Ecto neural progenitor cell (in vitro differentiated cells): ENCODE results near the gene EGFL7.
"Not testable (repeated sequence)": the region's sequence is repeated elsewhere in the genome, so short reads cannot be mapped to it uniquely, and the experiment has no call there.

Source experiments
- DNase-seq: peaks from one replicate; pipeline ENCODE4 v3.0.0-alpha.2; 2018; ENCODE audit warnings: low spot score

EGFL7 gene

DNA sequence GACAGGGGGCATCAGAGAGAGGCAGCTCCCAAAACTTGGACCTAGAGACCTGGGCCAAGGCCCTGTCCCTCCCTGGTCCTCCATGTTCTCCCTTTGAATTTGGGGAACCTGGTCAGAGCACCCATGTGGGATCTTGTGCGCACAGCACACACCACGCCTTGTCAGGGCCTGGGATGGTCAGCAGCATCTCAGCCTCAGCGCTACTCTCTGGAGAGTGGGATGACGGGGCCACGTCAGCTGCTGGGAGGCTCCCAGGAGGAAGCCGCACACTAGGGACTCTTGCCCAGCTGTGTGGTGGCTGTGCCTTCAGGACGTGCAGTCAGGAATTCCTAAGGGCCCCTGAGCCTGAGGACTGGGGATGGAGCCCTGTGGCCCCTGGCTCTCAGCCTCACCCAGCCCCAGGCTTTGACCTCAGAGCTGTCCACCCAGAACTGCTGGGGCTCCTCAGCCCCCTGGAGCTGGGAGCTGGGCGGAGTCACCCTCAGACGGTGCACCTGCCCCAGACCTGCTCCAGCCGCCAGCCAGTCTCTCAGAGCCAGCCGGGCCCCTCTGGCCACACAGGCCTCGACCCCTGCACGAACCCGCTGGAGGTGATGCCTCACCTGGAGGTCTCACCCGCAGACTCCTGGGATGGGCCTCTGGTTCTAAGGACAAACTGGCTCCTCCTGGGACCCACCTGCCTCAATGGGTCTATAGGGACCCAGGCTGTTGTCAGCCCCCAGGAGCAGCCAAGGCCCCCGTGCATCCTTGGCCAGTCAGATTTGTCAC is 38.3 kb upstream of the EGFL7 start:
- DNase-seq = no peak

DNA sequence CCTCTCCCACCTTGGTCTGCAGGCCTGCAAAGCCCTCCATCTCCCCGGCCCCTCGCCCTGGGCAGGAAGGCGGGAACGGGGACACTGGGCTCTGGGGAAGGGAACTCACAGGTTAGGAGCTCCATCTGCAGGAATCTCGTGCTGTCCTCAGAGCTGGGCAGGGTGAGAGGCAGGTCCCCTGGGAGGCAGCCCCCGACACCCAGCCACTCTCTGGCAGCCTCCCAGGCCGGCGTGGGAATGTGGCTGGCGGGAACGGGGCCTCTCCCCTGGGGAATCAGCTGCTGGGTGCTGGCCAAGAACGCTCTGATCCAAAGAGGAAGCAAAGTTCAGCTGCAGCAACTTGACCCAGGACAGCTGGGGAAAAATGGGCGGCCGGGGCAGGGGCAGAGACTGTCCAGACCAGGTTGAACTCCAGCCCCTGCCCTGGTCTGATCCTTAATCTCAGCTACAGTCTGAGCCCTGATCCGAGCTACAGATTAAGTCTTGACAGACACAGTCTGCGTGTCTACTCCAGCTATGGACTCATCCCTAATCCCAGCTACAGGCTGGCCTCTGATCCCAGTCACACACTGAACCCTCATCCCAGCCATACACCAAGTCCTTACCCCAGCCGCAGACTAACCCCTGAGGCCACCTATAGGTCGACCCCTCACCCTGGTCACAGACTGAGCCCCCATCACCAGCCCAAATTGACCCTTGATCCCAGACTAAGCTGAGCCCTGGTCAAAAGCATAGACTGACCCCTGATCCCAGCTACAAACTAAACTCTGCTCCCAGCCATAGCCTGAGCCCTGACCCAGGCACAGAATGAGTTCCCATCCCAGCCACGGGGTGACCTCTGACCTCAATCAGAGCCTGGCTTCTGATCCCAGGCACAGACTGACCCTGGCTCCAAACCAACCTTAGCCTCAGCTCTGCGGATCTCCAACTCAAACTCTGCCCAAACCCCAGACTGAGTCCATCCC is 37.3 kb upstream of the EGFL7 start:
- DNase-seq = no peak

DNA sequence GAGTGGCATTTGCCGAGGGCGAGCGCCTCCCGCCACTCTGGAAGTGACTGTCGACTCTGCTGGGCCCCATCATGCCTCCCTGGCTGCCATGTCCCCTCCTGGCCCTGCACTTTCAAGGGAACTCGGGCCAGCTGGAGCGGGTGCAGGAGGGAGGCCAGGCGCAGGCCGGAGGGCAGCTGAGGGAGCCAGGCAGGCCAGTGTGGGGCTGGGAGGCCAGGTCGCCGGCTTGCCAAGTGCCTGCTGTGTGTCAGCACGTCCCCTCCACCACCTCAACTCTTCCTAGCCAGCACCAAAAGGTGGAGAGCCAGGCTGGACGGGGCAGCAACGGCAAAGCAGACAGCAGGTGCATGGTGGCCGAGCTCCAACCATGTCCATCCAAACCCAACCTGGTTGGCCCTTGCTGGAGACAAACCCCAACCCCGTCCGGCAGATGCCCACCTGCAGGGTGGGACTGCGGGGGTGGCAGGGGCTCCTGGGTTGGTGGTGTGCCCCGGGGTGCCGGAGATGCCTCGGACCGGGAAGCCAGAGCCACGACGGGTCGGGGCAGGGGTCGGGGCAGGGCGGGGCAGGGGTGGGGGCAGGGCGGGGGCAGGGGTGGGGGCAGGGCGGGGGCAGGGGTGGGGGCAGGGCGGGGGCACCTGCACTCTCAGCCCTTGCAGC is 36.5 kb upstream of the EGFL7 start:
- no peak for DNase-seq

DNA sequence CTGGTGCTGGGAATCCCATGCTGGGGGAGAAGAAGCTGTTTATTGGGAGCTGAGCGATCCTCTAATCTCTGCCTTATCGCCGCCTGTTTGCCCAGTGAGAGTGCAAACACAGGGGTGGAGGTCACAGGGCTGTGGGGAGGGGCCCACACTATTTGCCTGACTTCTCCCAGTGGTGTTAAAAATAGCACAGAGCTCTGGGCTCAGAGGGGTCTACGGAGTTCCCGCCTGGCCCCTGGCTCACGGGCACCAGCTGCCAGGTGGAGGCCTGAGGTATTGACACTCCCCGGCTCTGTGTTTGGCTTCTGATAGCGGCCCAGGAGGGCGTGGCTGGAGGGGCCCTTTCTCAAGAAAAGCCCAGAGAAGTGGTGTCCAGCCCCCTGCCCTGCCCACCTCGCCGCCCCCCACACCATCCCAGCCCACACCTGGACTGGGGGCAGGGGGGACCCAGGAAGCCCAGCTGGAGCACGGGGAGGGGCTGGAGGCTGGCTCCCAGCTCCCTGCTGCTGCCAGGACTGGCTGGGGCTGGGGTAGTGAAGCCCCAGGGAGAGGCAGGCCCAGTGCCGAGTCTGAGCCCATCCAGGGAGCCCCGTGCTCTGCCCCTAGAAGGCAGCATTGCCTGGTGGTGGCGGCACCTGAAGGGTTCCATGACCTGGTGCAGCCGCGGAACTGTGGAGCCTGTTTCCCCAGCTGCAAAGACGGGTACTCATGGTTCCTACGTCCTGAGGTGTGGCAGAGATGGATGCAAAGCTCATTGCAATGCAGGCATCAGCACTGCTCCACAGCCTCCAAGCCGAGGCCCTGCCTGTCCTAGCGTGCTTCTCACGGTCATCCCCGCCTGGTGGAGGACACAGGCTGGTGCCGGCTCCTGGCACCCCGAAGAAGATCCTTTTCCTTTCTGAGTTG is 35.7 kb upstream of the EGFL7 start:
- DNase-seq = no peak

GRCh38 chr9:136627703-136628102 is 35.0 kb upstream of the EGFL7 start:
- no peak for DNase-seq

- DNase-seq = no peak
These were observed 34.4 kb upstream of the EGFL7 start for GRCh38 chr9:136628268-136628667.

- DNase-seq = no peak
These were observed 33.5 kb upstream of the EGFL7 start for GRCh38 chr9:136629001-136629878.

GRCh38 chr9:136629879-136630661 is 32.6 kb upstream of the EGFL7 start:
- DNase-seq = peak; percentile 89

DNA sequence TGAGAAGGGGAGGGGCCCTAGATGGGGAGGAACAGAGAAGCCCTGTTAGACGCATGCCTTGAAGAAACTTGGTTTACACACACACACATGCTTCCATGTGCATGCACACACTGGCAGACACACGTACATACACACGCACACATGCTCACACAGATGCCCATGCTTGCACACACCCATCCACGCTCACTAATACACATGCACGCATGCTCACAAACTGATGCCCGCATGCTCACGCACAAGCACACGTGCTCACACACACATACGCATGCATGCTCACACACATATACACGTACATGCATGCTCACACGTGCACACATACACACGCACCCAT is 32.1 kb upstream of the EGFL7 start:
- DNase-seq = no peak

DNA sequence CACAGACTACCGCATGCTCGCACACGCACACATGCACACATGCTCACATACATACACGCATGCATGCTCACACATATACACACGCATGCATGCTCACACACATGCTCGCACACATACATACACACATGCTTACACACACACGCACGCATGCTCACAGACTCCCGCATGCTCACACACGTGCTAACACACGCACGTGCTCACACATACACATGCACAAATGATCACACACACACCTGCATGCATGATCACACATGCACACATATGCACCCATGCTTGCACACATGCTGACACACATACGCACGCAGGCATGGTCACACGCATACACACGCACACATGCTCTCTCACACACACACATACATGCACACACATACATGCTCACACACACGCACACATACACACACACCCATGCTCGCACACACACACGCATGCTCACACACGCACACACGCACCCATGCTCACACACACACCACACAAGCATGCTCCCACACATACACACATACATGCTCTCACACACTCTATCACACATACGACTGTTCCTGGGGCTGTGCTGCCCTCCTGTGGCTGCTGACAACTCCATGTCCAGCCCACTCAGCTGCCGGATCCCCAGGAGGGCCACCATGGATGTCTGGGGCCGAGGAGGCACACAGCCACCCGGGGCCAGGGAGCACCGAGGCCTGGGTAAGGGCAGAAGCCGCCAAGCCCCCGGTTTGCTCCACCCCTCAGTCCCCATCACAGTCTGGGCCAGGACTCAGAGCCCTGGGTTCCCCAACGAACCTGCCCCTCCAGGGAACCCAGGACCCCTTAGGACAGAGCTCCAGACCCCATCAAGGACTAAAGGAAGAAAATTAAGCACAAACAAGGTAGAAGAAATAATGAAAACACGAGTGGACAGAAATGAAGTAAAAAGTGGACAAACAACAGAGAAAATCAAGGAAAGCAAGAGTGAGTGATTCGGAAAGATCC is 31.4 kb upstream of the EGFL7 start:
- peak; percentile 87 for DNase-seq

- not testable (repeated sequence) for DNase-seq
These were observed 30.6 kb upstream of the EGFL7 start for GRCh38 chr9:136632072-136632471.

DNA sequence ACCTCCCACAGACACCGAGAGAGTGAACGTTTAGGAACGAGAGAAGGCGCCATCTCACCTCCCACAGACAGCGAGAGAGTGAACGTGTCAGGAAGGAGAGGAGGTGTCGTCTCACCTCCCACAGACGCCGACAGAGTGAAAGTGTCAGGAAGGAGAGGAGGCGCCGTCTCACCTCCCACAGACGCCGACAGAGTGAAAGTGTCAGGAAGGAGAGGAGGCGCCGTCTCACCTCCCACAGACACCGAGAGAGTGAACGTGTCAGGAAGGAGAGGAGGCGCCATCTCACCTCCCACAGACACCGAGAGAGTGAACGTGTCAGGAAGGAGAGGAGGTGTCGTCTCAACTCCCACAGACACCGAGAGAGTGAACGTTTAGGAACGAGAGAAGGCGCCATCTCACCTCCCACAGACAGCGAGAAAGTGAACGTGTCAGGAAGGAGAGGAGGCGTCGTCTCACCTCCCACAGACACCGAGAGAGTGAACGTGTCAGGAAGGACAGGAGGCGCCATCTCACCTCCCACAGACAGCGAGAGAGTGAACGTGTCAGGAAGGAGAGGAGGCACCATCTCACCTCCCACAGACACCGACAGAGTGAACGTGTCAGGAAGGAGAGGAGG is 30.1 kb upstream of the EGFL7 start:
- DNase-seq = not testable (repeated sequence)

DNA sequence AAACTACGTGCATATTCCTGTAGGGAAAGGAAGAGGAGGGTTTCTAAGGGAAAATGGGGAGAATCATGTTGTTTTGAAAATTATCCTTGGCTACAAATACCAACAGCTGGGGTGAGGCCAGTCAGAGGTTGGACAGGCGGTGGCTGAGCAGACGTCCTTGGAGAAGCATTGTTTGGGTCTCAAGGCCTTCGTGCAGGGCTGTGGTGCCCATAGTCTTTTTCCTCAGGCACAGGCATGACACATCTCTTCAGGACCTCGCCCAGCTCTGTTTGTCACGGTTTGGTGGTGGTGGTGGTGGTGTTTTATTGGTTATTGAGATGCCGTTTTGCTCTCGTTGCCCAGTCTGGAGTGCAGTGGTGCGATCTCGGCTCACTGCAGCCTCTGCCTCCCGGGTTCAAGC is 27.8 kb upstream of the EGFL7 start:
- DNase-seq = no peak

DNA sequence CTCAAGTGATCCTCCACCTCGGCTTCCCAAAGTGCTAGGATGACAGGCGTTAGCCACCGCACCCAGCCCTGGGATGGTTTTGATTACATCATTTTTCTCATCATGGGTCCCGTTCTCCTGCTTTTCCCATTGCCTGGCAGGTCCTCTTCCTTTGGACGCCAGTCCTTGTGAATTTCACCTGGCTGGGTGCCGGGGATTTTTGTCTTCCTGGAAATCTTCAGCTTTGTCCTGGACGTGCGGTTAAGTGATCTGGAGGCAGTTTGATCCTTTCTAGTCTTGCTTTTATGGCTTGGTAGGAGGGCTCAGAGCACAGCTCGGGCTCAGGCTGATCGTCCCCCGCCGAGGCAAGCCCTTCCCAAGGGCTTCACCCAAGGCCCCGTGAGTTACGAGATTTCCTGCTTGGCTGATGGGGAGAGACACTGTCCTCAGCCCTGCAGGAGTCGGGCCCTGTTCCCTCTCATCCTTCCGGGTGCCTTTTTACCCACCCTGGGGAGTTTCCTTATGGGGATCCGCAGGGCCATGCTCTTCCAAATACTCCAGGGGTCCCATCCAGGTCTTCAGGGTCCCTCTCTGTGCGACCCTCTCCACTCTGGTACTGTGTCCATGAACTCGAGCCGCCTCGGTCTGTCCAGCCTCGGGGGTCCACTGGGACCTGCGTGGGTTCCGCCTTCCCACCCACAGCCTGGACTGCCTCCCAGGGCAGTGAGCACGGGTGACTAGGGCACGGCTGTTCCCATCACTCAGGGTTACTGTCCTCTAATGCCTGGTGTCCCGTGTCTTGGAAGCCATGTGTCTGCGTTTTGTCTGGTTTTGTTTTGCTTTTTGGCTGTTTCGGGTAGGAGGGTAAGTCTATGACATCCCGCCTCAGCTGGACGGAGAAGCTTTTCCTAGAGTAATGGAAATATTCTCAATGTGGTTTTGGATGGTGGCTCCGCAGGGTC is 22.3 kb upstream of the EGFL7 start:
- DNase-seq = no peak

DNA sequence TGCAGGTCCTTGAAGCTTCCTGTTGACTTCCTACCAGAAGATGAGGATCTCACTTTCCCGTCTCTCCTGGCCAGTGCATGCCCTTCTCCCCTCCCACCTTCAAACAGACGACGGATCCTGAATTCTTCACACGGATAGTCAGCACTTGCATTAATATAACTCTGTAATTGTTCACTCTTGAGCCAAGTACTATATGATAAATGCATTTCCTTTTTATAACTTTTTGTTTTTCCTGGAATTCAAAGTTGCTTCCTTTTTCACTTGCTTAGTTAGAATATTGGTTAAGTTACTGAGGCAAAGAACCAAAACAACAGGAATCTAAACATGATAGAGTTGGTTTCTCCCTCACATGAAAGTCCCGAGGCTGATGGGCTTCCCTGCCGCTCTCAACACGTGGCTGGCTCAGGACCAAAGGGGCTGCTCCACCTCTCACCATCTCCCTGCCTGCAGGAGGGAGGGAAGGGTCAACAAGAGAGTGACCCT is 20.2 kb upstream of the EGFL7 start:
- no peak for DNase-seq

DNA sequence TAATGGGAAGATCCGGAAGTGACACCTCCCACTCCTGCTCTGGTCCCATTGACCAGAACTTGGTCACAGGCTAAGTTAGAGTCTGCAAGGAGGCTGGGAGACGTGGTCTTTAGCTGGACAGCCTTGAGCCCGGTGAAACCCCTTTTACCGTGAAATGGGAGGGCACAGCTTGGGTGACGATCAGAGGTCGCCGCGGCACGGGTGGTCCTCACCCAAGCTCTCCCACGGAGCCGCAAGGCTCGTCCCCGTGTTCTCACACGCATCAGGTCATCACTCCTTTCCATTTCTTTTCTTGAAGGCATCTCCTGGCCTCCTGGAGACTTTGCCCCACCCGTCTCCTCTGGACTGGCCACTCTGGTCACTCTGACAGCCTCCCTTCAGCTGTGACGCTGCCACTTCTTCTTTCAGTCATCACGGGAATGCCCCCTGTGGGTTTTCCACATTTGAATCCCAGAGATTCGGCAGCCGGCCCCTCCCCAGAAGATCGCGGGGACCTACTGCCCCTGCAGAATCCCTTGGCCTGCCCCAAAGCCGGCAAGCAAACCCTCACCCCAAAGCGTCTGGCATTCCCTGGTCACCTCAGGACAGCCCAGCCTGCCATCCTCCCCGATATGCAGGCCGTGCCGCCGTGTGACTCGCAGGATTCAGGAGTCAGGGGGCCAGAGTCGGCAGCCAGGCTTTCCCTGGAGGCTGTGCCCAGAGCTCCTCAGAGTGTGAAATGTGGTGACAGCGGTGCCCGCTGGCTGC is 18.9 kb upstream of the EGFL7 start:
- no peak for DNase-seq

- DNase-seq = no peak
These were observed 18.4 kb upstream of the EGFL7 start for GRCh38 chr9:136644343-136644592.
